B cell (primary cell): ENCODE measurements around the gene FRMPD1. TPM values are rescaled to one million over a fixed set of nuclear protein-coding genes. Genes with fewer than 3 reads are reported as not detected.

Experiments
- ATAC-seq: fragments of 200-7000 bp; cut with Tn5 transposase; one replicate; pipeline ENCODE4 v1.10.0; 2021; ENCODE audit warnings: low read depth, mild to moderate bottlenecking, moderate number of reproducible peaks, moderate library complexity
- CTCF ChIA-PET: fragments of 350-600 bp; sonication (Branson Sonifier 250); formaldehyde crosslinking; loops from one replicate; lab custom pipeline; 2021; ENCODE audit warnings: antibody characterized with exemption, inconsistent platforms; lab: Charles Lee
- POLR2A ChIA-PET: fragments of 350-600 bp; sonication (Branson Sonifier 250); formaldehyde crosslinking; loops from one replicate; lab custom pipeline; 2021; ENCODE audit warnings: antibody characterized with exemption; lab: Charles Lee
- DNase-seq: peaks from one replicate; pipeline ENCODE4 v3.0.0; 2013
- H2AFZ ChIP-seq: 2 replicates; pipeline ENCODE4 v1.6.1; 2012; ENCODE audit warnings: mild to moderate bottlenecking, low read depth, low read length; ENCODE audit not compliant: insufficient read depth, poor library complexity, severe bottlenecking
- H3K27ac ChIP-seq, 2 donors: 1 replicate in 1 of 2; 2 replicates in 1 of 2; pipeline ENCODE4 v1.5.1; 2012 to 2013; ENCODE audit warnings: low read length in 2 of 2, mild to moderate bottlenecking in 2 of 2, moderate library complexity in 1 of 2
- H3K27me3 ChIP-seq, 4 experiments: fragments of 200-600 bp in 1 of 4; sonication (generic) in 1 of 4; replicated peaks in 1 of 4; 1 replicate in 2 of 4; 2 replicates in 2 of 4; pipeline versions ENCODE4 v1.6.1 to v1.7.0; 2013 to 2016; ENCODE audit warnings: low read length in 3 of 4, mild to moderate bottlenecking in 2 of 4, mixed read lengths in 1 of 4, moderate library complexity in 1 of 4; ENCODE audit not compliant: insufficient read depth in 4 of 4, control insufficient read depth in 3 of 4; ENCODE audit errors: control extremely low read depth in 1 of 4
- H3K36me3 ChIP-seq, 2 experiments: replicated peaks in 1 of 2; 1 replicate in 1 of 2; 2 replicates in 1 of 2; pipeline versions ENCODE4 v1.6.1 to v1.7.1; 2013; ENCODE audit warnings: low read length in 1 of 2; ENCODE audit not compliant: insufficient read depth in 2 of 2, control insufficient read depth in 1 of 2; ENCODE audit errors: control extremely low read depth in 1 of 2, extremely low read depth in 1 of 2
- H3K4me1 ChIP-seq, 2 donors: fragments of 200-600 bp in 1 of 2; sonication (generic) in 1 of 2; 1 replicate in 1 of 2; 2 replicates in 1 of 2; pipeline versions ENCODE4 v1.5.1 to v1.6.1; 2013 to 2017; ENCODE audit warnings: low read length in 2 of 2; ENCODE audit not compliant: control insufficient read depth in 2 of 2, insufficient read depth in 2 of 2
- H3K4me2 ChIP-seq: replicated peaks from 2 replicates; pipeline ENCODE3; 2012; ENCODE audit warnings: mild to moderate bottlenecking, low read depth, low read length; ENCODE audit not compliant: poor library complexity, severe bottlenecking
- H3K4me3 ChIP-seq, 5 experiments: fragments of 200-600 bp in 1 of 5; sonication (generic) in 1 of 5; 1 replicate in 3 of 5; 2 replicates in 2 of 5; pipeline versions ENCODE4 v1.5.1 to v1.7.0; 2011 to 2016; ENCODE audit warnings: low read length in 4 of 5, mild to moderate bottlenecking in 4 of 5, low read depth in 2 of 5, control low read depth in 1 of 5, moderate library complexity in 1 of 5; ENCODE audit not compliant: insufficient read depth in 1 of 5; ENCODE audit errors: control extremely low read depth in 1 of 5, extremely low read depth in 1 of 5
- H3K79me2 ChIP-seq: fragments of 200-600 bp; sonication (generic); one replicate; pipeline ENCODE4 v1.6.0; 2016; ENCODE audit warnings: low read length; ENCODE audit not compliant: control insufficient read depth, insufficient read depth
- H3K9ac ChIP-seq: fragments of 200-600 bp; sonication (generic); 2 replicates; pipeline ENCODE4 v1.6.1; 2017; ENCODE audit warnings: mild to moderate bottlenecking, low read length, moderate library complexity
- H3K9me3 ChIP-seq, 3 donors: one replicate each; pipeline versions ENCODE4 v1.6.1 to v1.7.1; 2013; ENCODE audit warnings: low read length in 2 of 3; ENCODE audit not compliant: control insufficient read depth in 2 of 3, insufficient read depth in 1 of 3; ENCODE audit errors: control extremely low read depth in 1 of 3
- H4K20me1 ChIP-seq: 2 replicates; pipeline ENCODE4 v1.6.0; 2012; ENCODE audit warnings: mild to moderate bottlenecking, low read length; ENCODE audit not compliant: insufficient read depth, control insufficient read depth, poor library complexity, severe bottlenecking
- H3K27ac Mint-ChIP-seq: one replicate; pipeline ENCODE4 v1.8.0; 2021; ENCODE audit warnings: mixed read lengths
- H3K27me3 Mint-ChIP-seq: one replicate; pipeline ENCODE4 v1.8.0; 2021; ENCODE audit warnings: mixed read lengths
- H3K4me1 Mint-ChIP-seq: one replicate; pipeline ENCODE4 v1.8.0; 2021; ENCODE audit warnings: mixed read lengths
- H3K4me3 Mint-ChIP-seq: one replicate; pipeline ENCODE4 v1.8.0; 2021; ENCODE audit warnings: mixed read lengths
- H3K9me3 Mint-ChIP-seq: one replicate; pipeline ENCODE4 v1.8.0; 2022; ENCODE audit warnings: mixed read lengths; ENCODE audit not compliant: insufficient read depth
- EZH2 ChIP-seq: IDR thresholded peaks from 2 replicates; pipeline ENCODE4 v1.6.1; 2012; ENCODE audit warnings: borderline replicate concordance, low read depth, mild to moderate bottlenecking, moderate library complexity, low read length; ENCODE audit not compliant: insufficient read depth, poor library complexity, severe bottlenecking
- WGBS: methylation state at CpG from one replicate; pipeline ENCODE4 v1.1.5; 2013; ENCODE audit warnings: missing lambda C conversion rate; ENCODE audit not compliant: insufficient coverage; 5-methylcytosine and 5-hydroxymethylcytosine counted together
- intact Hi-C: fragments of 100-400 bp; cut with micrococcal nuclease; formaldehyde crosslinking; loops from one replicate; pipeline ENCODE4 v1.10.0; 2022
- polyA plus RNA-seq: library from polyadenylated mRNA; depleted of rRNA; stranded (reverse); fragments of >200 nt; gene quantifications from 2 replicates; pipeline ENCODE4 v1.2.3, GENCODE V29; 2012
- total RNA-seq, 2 donors: library from RNA; stranded (reverse); fragments of 120-200 nt in 1 of 2; gene quantifications; 1 replicate in 1 of 2; 2 replicates in 1 of 2; pipeline versions ENCODE4 v1.2.3 to v1.2.4, GENCODE V29; 2013 to 2022
- TF ChIP-seq, protein P1 (sequence below): fragments of 200-600 bp; IDR thresholded peaks from one replicate; pipeline ENCODE4 v1.8.0; 2022; ENCODE audit warnings: antibody characterized with exemption, mild to moderate bottlenecking

The FRMPD1 gene
- total and polyA plus RNA-seq, 2 donors (not counting 1 experiment from before 2014, with no cell fraction given) = 0.05 TPM; not detected in 1

- DNase-seq = peak; percentile 91
- TF ChIP-seq, protein P1, sequence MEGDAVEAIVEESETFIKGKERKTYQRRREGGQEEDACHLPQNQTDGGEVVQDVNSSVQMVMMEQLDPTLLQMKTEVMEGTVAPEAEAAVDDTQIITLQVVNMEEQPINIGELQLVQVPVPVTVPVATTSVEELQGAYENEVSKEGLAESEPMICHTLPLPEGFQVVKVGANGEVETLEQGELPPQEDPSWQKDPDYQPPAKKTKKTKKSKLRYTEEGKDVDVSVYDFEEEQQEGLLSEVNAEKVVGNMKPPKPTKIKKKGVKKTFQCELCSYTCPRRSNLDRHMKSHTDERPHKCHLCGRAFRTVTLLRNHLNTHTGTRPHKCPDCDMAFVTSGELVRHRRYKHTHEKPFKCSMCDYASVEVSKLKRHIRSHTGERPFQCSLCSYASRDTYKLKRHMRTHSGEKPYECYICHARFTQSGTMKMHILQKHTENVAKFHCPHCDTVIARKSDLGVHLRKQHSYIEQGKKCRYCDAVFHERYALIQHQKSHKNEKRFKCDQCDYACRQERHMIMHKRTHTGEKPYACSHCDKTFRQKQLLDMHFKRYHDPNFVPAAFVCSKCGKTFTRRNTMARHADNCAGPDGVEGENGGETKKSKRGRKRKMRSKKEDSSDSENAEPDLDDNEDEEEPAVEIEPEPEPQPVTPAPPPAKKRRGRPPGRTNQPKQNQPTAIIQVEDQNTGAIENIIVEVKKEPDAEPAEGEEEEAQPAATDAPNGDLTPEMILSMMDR = peak; percentile 26
- no peak for TF ChIP-seq EZH2
- peak within 1 kb of the TSS; percentile 84 for H3K9ac ChIP-seq
- ATAC-seq = peak; percentile 86
- peak within 1 kb of the TSS; percentile 75 to 96 (median 87) for H3K4me3 ChIP-seq
- Mint-ChIP-seq H3K27me3 (peaks cover 9% of the 10 kb centered on the region), H3K4me3 (peak within 1 kb of the TSS; percentile 98), H3K9me3 (no peaks in the 10 kb centered on the region), H3K4me1 (peaks cover 33% of the 10 kb centered on the region), H3K27ac (peak within 1 kb of the TSS; percentile 95)
- peaks cover 27% of the 10 kb centered on the region for H3K79me2 ChIP-seq
- POLR2A ChIA-PET = interaction anchor here (0.6 to 2.5 kb wide), 2 partner anchors 16 to 319 kb away, joined by 3 to 17 read pairs; partner anchors contain the start of gene DCAF10
- peaks cover 3 to 38% of the 10 kb centered on the region in 2 experiments for H3K36me3 ChIP-seq
- H3K27me3 ChIP-seq = peaks cover 0 to 2% (median 0%) of the 10 kb centered on the region in 4 experiments
- peaks cover 0 to 5% (median 0%) of the 10 kb centered on the region in 3 donors for H3K9me3 ChIP-seq
- H2AFZ ChIP-seq = peak within 1 kb of the TSS; percentile 94
- 1% methylated on average over 73 of the region's 73 CpGs for WGBS
- H3K4me2 ChIP-seq = peak within 1 kb of the TSS; percentile 77
- H3K4me1 ChIP-seq = peaks cover 16 to 21% of the 10 kb centered on the region in 2 donors
- H3K27ac ChIP-seq = peak within 1 kb of the TSS; percentile 69 to 86
- intact Hi-C loops = loop anchor here (1.0 to 10.0 kb wide), 3 partner anchors 15 to 300 kb away; partner anchors contain the start of genes DCAF10, POLR1E and TRMT10B
- H4K20me1 ChIP-seq = peaks cover 25% of the 10 kb centered on the region
- CTCF ChIA-PET = interaction anchor here (1.0 to 1.9 kb wide), 2 partner anchors 13 to 16 kb away, joined by 5 read pairs; partner anchors contain the start of gene DCAF10
These were observed 134.1 kb downstream of the FRMPD1 start, which contains the start of gene EXOSC3 for GRCh38 chr9:37784616-37785483. EXOSC3 (minus strand) TSS chr9:37785064; CDS start chr9:37785044, 20 bp downstream.
